GM18519 (cell line): ENCODE results near the gene DNM3.

Source experiments
- ATAC-seq: cut with Tn5 transposase; IDR thresholded peaks from one replicate; pipeline ENCODE4 v1.9.1; 2021; ENCODE audit warnings: mild to moderate bottlenecking, moderate library complexity; ENCODE audit not compliant: unreplicated experiment, low FRiP score

The DNM3 gene

DNA sequence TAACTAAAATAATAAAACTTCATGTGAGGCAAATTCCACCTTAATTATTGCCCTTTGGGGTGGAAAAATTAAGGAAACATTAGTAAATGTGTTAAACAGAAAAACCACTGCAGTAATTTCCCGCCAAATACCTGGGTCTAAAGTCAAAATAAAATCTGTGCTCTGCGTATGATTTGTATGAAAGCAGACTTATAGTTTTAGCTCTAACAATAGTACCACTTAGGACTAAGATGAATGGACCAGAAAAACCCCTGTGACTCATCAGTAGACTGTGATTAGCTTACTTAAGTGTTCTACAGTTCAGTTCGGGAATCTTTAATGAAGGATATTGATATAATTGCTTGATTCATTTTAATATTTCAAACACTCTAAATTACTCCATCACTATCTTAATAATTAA lies 555.9 kb downstream of the DNM3 start:
- ATAC-seq, result no peak

DNA sequence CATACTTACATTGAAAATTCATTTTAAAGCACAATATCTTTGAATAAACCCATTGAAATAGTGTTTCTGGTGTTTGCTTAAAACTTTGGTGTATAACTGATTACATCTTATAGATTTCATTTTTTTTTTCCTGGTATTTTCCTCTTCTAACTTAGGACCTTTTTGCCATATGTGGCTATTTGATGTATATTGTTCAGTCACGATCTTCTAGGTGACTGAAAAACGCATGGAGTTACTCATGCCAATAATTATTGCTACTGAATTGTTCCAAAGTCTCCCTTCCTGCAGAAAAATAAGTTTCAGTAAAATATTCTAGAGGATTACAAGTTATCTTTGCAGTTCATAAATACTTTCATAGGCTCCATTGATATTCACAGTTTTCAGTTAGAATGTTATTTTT lies 556.3 kb downstream of the DNM3 start:
- no peak for ATAC-seq

DNA sequence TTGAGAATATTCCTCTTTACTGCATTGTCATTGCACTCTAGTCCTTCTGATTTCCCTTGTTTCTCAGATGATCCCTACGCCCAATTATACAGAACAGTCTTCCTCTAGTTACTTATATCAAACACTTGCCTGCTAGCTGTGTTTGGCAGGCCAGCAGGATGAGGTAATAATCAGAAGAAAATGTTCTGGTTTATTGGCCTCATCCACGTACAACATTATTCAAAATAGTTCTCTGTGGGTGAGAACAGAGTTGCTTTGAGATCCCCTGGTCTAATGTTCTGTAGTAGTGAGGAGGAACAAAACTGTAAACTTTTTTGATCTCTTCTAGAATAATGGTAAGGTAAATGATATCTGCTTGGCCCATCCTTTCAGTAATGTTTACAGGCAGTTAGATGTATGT lies 556.9 kb downstream of the DNM3 start:
- no peak for ATAC-seq

- ATAC-seq, result no peak
Measured at GRCh38 chr1:172398970-172399755, 557.9 kb downstream of the DNM3 start.

GRCh38 chr1:172399756-172400721 lies 558.7 kb downstream of the DNM3 start:
- no peak for ATAC-seq

DNA sequence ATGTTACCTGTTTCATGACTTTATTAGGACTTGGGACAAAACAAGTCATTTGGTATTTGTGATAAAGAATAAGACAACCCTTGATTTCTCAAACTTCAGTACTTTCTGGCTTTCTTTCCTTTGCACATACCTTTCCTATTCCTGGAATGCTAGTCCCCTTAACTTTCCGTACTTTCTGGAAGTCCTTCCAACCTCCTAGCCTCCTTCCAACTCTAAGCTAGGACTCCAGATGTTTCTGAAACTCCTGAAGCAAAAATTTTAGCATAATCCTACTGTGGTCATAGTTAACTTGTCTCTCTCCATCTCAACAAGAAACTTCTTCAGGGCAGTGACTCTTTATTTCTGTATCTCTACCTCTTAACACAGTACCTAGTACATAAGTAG lies 559.4 kb downstream of the DNM3 start:
- no peak for ATAC-seq

GRCh38 chr1:172401477-172401876 lies 560.2 kb downstream of the DNM3 start:
- no peak for ATAC-seq

DNA sequence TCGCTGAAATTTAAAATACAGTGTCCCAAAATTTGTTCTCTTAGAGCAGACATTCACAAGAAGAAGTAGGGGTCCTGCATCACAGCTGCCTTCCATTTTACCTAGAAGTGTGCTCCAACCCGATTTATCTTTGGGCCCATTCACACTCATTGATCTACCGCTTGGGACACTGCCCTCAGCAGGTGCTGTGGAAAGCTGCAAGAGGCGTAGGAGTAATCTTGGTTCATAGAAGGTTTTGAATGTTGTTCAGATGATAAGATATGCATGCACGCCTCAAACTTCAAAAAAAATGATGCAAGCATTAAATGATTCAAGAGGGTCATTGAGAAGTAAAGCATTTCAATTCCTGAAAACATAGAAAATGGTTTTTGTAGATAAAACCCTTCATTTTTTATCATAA lies 560.6 kb downstream of the DNM3 start:
- no peak for ATAC-seq

- no peak for ATAC-seq
Measured at GRCh38 chr1:172402878-172403569, 561.7 kb downstream of the DNM3 start.

DNA sequence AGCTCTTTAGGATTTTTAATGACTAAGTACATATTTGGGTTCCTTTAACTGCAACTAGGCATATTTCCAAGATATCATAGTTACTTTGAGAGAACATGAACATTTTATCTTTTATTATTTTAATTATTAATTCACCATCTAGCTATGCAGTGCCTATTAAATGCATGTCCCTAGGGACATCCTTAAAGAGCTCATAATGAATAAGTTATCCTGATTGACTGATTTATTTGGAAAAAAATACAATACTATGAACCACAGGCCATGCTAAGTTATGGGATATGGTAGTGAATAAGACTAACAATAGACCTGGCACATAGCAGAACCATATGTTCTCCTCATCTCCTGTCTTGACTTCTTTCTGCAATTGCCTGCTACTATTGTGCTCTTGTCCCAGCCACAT lies 562.8 kb downstream of the DNM3 start:
- ATAC-seq, result no peak

DNA sequence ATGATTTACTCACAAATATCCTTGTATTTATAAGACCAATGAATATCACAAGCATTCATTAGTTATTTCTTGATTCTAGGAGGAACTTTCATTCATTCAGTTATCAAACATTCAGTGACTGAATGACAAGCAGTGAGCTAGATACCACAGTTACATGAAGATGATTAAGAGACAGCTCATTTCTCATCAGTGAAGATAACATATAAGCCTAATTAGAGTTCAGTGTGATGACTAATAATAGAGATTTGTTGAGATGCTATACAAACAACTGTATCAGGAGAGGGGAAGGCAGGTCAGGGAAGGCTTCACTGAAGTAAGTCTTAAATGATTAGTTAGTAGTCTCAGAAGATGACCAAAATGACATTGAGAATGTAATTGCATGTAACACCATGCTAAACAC lies 564.6 kb downstream of the DNM3 start:
- no peak for ATAC-seq

- no peak for ATAC-seq
Measured at GRCh38 chr1:172406968-172407367, 565.7 kb downstream of the DNM3 start.

GRCh38 chr1:172408958-172409357 lies 567.7 kb downstream of the DNM3 start:
- no peak for ATAC-seq

- no peak for ATAC-seq
Measured at GRCh38 chr1:172410027-172410426, 568.7 kb downstream of the DNM3 start.

DNA sequence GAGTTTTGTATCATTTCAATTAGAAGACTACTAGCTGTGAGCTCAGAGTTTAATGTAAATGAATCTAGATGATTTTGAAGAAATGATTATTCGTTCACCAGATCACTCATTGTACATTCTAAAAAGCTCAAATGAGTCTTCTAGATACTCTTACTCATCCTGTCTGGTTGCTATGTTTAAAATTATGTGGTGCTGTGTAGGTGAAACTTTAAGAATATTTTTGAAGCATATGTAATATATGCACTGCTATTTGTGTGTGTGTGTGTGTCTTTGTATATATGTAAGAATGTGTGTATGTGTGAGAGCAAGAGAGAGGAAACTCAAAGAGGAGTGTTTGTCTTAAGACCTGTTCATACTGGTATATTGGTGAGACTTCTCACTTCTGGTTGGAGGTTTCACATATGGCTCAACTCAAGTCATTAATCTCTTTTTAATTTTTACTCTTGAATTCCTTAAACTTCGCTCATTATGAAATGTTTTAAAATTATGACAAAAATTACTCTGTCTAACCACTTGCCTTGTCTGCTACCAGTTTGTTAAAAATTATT lies 570.6 kb downstream of the DNM3 start:
- no peak for ATAC-seq

DNA sequence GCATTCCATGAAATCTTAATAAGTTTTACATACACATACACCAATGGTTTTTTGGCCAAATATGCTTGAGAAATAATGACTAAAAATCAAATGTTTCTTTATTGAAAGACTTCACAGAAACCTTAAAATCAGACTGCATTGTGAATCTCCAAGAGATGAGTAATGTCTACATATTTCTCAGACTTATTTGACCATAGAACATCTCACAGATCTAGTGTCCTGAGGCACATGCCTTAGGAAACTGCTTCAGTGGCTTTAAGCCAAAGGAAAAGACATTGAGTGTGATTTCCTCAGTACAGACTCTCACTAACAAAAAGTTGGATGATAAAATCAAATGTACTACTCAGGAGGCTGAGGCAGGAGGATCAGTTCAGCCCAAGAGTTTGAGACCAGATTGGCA lies 573.0 kb downstream of the DNM3 start:
- no peak for ATAC-seq

GRCh38 chr1:172416496-172417035 lies 575.3 kb downstream of the DNM3 start:
- ATAC-seq, result no peak

- no peak for ATAC-seq
Measured at GRCh38 chr1:172417557-172417956, 576.3 kb downstream of the DNM3 start.

DNA sequence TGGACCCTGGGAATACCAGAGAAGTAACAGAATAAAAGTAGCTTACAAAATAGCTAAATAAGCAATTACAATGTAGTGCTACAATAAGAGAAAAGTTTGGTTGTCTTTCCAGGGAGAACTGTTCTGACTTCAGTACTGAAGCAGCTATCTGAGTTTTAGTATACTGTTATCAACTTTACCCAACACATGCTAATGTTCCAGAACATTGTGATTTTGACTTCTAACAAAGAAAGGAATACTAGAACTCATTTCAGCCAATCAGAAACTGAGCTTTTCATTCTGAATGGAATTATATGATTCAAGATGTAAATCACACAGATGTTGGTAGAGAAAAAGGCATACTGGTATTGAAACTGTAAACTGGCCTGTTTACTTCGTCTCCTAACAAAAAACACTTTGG lies 579.1 kb downstream of the DNM3 start, which contains the start of gene C1orf105:
Gene C1orf105, plus strand, starts transcription at position 301 of the 400 bp plus-strand sequence. CDS start 201 bp downstream, outside the sequence.
- no peak for ATAC-seq

DNA sequence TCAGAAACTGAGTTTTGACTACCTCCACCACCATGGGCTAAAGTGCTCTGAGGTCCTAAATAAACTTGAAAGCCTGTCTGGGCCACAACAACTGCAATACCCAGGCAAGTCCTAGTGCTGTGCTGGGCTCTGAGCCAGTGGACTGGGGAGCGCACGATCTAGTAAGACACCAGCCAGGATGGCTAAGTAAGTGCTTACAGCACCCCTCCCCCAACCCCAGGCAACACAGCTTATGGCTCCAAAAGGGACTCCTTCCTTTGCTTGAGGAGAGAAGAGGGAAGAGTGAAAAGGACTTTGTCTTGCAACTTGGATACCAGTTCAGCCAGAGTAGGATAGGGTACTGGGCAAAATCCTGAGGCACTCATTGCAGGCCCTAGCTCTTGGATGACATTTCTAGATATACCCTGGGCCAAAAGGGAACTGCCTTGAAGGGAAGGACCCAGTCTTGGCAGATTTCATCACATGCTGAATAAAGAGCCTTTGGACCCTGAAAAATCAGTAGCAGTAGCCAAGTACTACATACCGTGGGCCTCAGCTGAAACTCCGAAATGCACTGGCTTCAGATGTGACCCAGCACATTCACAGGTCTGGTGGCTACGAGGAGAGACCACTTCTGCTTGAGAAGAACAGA lies 580.8 kb downstream of the DNM3 start:
- ATAC-seq, result no peak
